DND-41 (cell line): ENCODE measurements around the gene SNAP25.

Experiments used
- CTCF ChIP-seq: IDR thresholded peaks from 2 replicates; pipeline ENCODE4 v1.5.1; 2012; ENCODE audit warnings: borderline replicate concordance, low read length, moderate library complexity, mild to moderate bottlenecking; ENCODE audit not compliant: poor library complexity, severe bottlenecking; ENCODE audit errors: extremely low read depth
- EZH2 ChIP-seq: IDR thresholded peaks from 3 replicates; pipeline ENCODE4 v1.6.1; 2012; ENCODE audit warnings: borderline replicate concordance, low read depth, mild to moderate bottlenecking, moderate library complexity, low read length, inconsistent platforms; ENCODE audit not compliant: severe bottlenecking

- TF ChIP-seq CTCF (no peak), EZH2 (no peak)
Measured at GRCh38 chr20:10324198-10324847, 105.7 kb downstream of the SNAP25 start.
